Thymus (tissue), 14 donors: ENCODE measurements around the gene CXCL9. TPM values are rescaled to one million over a fixed set of nuclear protein-coding genes. Genes with fewer than 3 reads are reported as not detected.
"Not testable (repeated sequence)": the region's sequence is repeated elsewhere in the genome, so short reads cannot be mapped to it uniquely, and the experiment has no call there.

Experiments
- DNase-seq, 9 donors: peaks; one replicate each; pipeline ENCODE4 v3.0.0-alpha.2; 2013; ENCODE audit warnings: low spot score in 9 of 9, low read depth in 6 of 9, missing footprints in 1 of 9
- H3K27ac ChIP-seq, 2 donors: one replicate each; pipeline ENCODE4 v1.5.1; 2013; ENCODE audit warnings: control low read depth in 1 of 2, low read depth in 1 of 2, low read length in 1 of 2, mild to moderate bottlenecking in 1 of 2, moderate library complexity in 1 of 2
- H3K27me3 ChIP-seq, 2 donors: one replicate each; pipeline ENCODE4 v1.5.1; 2013; ENCODE audit warnings: low read length in 1 of 2; ENCODE audit not compliant: control insufficient read depth in 2 of 2, insufficient read depth in 1 of 2
- H3K36me3 ChIP-seq, 2 donors: one replicate each; pipeline ENCODE4 v1.5.1; 2013; ENCODE audit warnings: low read length in 1 of 2, mild to moderate bottlenecking in 1 of 2, moderate library complexity in 1 of 2; ENCODE audit not compliant: control insufficient read depth in 2 of 2, insufficient read depth in 2 of 2
- H3K4me1 ChIP-seq, 2 donors: one replicate each; pipeline ENCODE4 v1.5.1; 2013; ENCODE audit warnings: low read length in 2 of 2; ENCODE audit not compliant: control insufficient read depth in 2 of 2, insufficient read depth in 2 of 2
- H3K4me3 ChIP-seq, 2 donors: one replicate each; pipeline ENCODE4 v1.5.1; 2013; ENCODE audit warnings: low read length in 2 of 2, control low read depth in 1 of 2, mild to moderate bottlenecking in 1 of 2
- H3K9me3 ChIP-seq, 2 donors: one replicate each; pipeline ENCODE4 v1.5.1; 2013; ENCODE audit warnings: low read length in 1 of 2, mild to moderate bottlenecking in 1 of 2; ENCODE audit not compliant: control insufficient read depth in 2 of 2, insufficient read depth in 1 of 2
- WGBS: extraction: QIAGEN DNeasy Blood & Tissue Kit; methylation state at CpG from one replicate; pipeline ENCODE4 v1.1.7; 2013; 5-methylcytosine and 5-hydroxymethylcytosine counted together
- long read RNA-seq, 10 donors: transcript quantifications; one replicate each; lab custom pipeline, GENCODE V29; 2026
- polyA plus RNA-seq: library from polyadenylated mRNA; stranded (reverse); fragments of 200-250 nt; gene quantifications from one replicate; pipeline ENCODE4 v1.2.3, GENCODE V29; 2013
- total RNA-seq: library from RNA; stranded (reverse); fragments of 120-200 nt; gene quantifications from one replicate; pipeline ENCODE4 v1.2.4, GENCODE V29; 2013
- donor health status: healthy.

CXCL9 gene
- total RNA-seq (38.7 TPM), polyA plus RNA-seq (40.0 TPM)
- long read RNA-seq, donor 1, result 0 reads
- long read RNA-seq, donor 2, result 0 reads
- long read RNA-seq, donor 3, partial matches to known transcripts, result 0 of 4 reads
- long read RNA-seq, donor 3, other reads (novel, unspliced or antisense), result 0 of 4 reads
- long read RNA-seq, donor 4, partial matches to known transcripts, result 0 of 3 reads
- long read RNA-seq, donor 4, other reads (novel, unspliced or antisense), result 0 of 3 reads
- long read RNA-seq, donor 5, transcript CXCL9-201 (4 exons, 2,740 nt), result major isoform, 9 of 35 reads
- long read RNA-seq, donor 5, partial matches to known transcripts, result 26 of 35 reads
- long read RNA-seq, donor 5, other reads (novel, unspliced or antisense), result 0 of 35 reads
- long read RNA-seq, donor 6, partial matches to known transcripts, result 0 of 2 reads
- long read RNA-seq, donor 6, other reads (novel, unspliced or antisense), result 0 of 2 reads
- long read RNA-seq, donor 7, partial matches to known transcripts, result 0 of 3 reads
- long read RNA-seq, donor 7, other reads (novel, unspliced or antisense), result 0 of 3 reads
- long read RNA-seq, donor 8, partial matches to known transcripts, result 0 of 4 reads
- long read RNA-seq, donor 8, other reads (novel, unspliced or antisense), result 0 of 4 reads
- long read RNA-seq, donor 9, result 0 reads
- long read RNA-seq, donor 10, partial matches to known transcripts, result 0 of 2 reads
- long read RNA-seq, donor 10, other reads (novel, unspliced or antisense), result 0 of 2 reads

- no peak for DNase-seq
- Histone ChIP-seq H3K36me3 (no peaks in the 10 kb centered on the region), H3K9me3 (no peaks in the 10 kb centered on the region), H3K4me3 (no peak within 1 kb of the TSS), H3K4me1 (peaks cover 0 to 18% of the 10 kb centered on the region in 2 donors), H3K27me3 (no peaks in the 10 kb centered on the region), H3K27ac (no peak within 1 kb of the TSS)
- 95% methylated on average over 1 of the region's 1 CpG for WGBS
Observed at GRCh38 chr4:76007089-76007862, at the start of gene CXCL9. CXCL9 (minus strand) TSS chr4:76007509; CDS start chr4:76007449, 60 bp downstream.

GRCh38 chr4:76055421-76055820, 48.1 kb upstream of the CXCL9 start:
- no peak for DNase-seq
- Histone ChIP-seq H3K36me3 (no peaks in the 10 kb centered on the region), H3K27me3 (no peaks in the 10 kb centered on the region), H3K4me3 (no peak overlapping the region), H3K4me1 (no peaks in the 10 kb centered on the region), H3K27ac (no peak overlapping the region), H3K9me3 (no peaks in the 10 kb centered on the region)
- WGBS, result 96% methylated on average over 2 of the region's 2 CpGs

GRCh38 chr4:76055016-76055415, 47.7 kb upstream of the CXCL9 start:
- 94% methylated on average over 2 of the region's 2 CpGs for WGBS

GRCh38 chr4:76053730-76054129, 46.4 kb upstream of the CXCL9 start:
- no peaks in the 10 kb centered on the region for H3K27me3 ChIP-seq

More at GRCh38 chr4:76055016-76055415, 47.7 kb upstream of the CXCL9 start:
- Histone ChIP-seq H3K27ac (no peak overlapping the region), H3K27me3 (no peaks in the 10 kb centered on the region), H3K4me3 (no peak overlapping the region), H3K4me1 (no peaks in the 10 kb centered on the region), H3K36me3 (no peaks in the 10 kb centered on the region), H3K9me3 (no peaks in the 10 kb centered on the region)
- no peak for DNase-seq

GRCh38 chr4:76050560-76051050, 43.3 kb upstream of the CXCL9 start:
- not testable (repeated sequence) for H3K27me3 ChIP-seq, H3K36me3 ChIP-seq, DNase-seq, H3K4me3 ChIP-seq, H3K9me3 ChIP-seq, H3K27ac ChIP-seq, H3K4me1 ChIP-seq
- 86% methylated on average over 27 of the region's 27 CpGs for WGBS

More at GRCh38 chr4:76053730-76054129, 46.4 kb upstream of the CXCL9 start:
- Histone ChIP-seq H3K4me3 (no peak overlapping the region), H3K4me1 (no peaks in the 10 kb centered on the region), H3K9me3 (no peaks in the 10 kb centered on the region), H3K27ac (no peak overlapping the region), H3K36me3 (no peaks in the 10 kb centered on the region)
- DNase-seq, result no peak
- WGBS, result 72% methylated on average over 4 of the region's 4 CpGs

GRCh38 chr4:76049860-76050416, 42.6 kb upstream of the CXCL9 start:
- H3K36me3 ChIP-seq, H3K4me3 ChIP-seq, H3K27me3 ChIP-seq, H3K9me3 ChIP-seq, DNase-seq, H3K4me1 ChIP-seq, H3K27ac ChIP-seq: not testable (repeated sequence)
- 89% methylated on average over 17 of the region's 17 CpGs for WGBS

- H3K27ac ChIP-seq, H3K27me3 ChIP-seq, H3K36me3 ChIP-seq, DNase-seq, H3K4me1 ChIP-seq, H3K9me3 ChIP-seq, H3K4me3 ChIP-seq: not testable (repeated sequence)
- WGBS, result 94% methylated on average over 4 of the region's 4 CpGs
Observed at GRCh38 chr4:76044686-76045085, 37.4 kb upstream of the CXCL9 start.

- DNase-seq, H3K27me3 ChIP-seq, H3K9me3 ChIP-seq, H3K4me1 ChIP-seq, H3K27ac ChIP-seq, H3K36me3 ChIP-seq, H3K4me3 ChIP-seq: not testable (repeated sequence)
- WGBS, result 97% methylated on average over 16 of the region's 18 CpGs
Observed at GRCh38 chr4:76043306-76043705, 36.0 kb upstream of the CXCL9 start.
